Measurements from ENCODE around the gene DCN.

The DCN gene

GRCh38 chr12:91178139-91178561 is 4.5 kb downstream of the DCN start:
- H3K4me3 ChIP-seq (ENCODE audit: low read length): no peak overlapping the region
- no peak for TF ChIP-seq ZNF274 (IDR thresholded peaks at IDR 0.05; ENCODE audit: low read depth, low read length)

DNA sequence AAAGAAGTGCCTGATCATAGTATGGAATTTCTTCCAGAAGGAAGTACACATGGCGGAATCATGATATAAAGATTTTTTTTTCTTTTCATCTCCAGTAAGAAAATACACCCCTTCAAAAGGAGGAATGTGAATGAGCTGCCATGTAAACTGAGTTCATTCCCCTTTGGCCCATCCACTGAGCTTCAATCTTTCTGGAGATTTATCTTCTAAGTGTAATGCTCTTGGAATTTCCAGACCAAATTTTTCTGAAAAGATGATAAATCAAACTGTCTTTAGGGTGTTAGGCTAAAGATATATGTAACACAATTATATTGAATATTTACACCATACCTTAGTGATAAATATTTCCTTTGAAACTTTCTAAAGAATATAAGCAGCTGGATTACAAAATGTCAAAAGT is 5.2 kb downstream of the DCN start:
- TF ChIP-seq ZNF274 (IDR thresholded peaks at IDR 0.05; ENCODE audit: low read depth, low read length): no peak
- no peak overlapping the region for H3K4me3 ChIP-seq (ENCODE audit: low read length)

DNA sequence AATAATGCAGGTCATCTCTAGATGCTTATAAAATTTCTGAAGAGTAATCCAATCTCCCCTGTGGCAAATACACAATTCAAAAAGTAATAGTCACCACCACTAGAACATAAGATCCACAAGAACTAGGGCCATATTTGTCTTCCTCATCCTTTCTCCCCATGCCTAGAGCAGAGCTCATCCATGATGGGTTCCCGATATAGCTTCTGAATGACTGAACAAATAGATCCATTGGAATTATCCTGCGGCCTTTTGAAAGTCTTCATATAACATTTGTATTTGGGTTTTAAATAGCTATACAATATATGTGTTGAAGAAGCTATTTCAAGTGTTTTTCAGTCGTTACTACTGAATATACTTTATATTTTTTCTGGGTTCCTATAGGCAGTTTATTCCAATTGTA is 5.7 kb downstream of the DCN start:
- TF ChIP-seq ZNF274 (IDR thresholded peaks at IDR 0.05; ENCODE audit: low read depth, low read length): no peak
- H3K4me3 ChIP-seq (ENCODE audit: low read length): no peak overlapping the region

DNA sequence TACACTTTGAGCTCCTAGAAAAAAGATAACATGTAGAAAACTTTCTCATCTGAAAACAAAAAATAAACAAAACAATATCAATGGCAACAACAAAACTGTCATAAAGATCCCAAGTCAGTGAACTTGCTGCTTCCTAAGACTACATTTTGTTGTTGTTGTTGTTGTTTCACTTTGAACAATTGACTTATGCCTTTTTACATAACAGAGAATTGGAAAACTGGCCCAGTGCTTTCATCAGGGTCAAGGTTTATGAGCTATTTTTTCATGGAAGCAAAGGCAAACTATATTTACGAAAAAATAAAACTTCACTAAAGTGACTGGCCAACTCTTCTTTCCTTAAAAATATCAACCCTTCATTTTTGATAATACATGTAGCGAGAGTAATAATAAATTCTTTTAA is 6.3 kb downstream of the DCN start:
- no peak overlapping the region for H3K4me3 ChIP-seq (ENCODE audit: low read length)

GRCh38 chr12:91173124-91173523 is 9.5 kb downstream of the DCN start:
- no peak overlapping the region for H3K4me3 ChIP-seq (ENCODE audit: low read length)
- no peak for TF ChIP-seq ZNF274 (IDR thresholded peaks at IDR 0.05; ENCODE audit: low read depth, low read length)

More for the DNA sequence above, 6.3 kb downstream of the DCN start:
- no peak for TF ChIP-seq ZNF274 (IDR thresholded peaks at IDR 0.05; ENCODE audit: low read depth, low read length)

- no peak overlapping the region for H3K4me3 ChIP-seq (ENCODE audit: low read length)
- no peak for TF ChIP-seq ZNF274 (IDR thresholded peaks at IDR 0.05; ENCODE audit: low read depth, low read length)
Measured at GRCh38 chr12:91172096-91172495, 10.5 kb downstream of the DCN start.

DNA sequence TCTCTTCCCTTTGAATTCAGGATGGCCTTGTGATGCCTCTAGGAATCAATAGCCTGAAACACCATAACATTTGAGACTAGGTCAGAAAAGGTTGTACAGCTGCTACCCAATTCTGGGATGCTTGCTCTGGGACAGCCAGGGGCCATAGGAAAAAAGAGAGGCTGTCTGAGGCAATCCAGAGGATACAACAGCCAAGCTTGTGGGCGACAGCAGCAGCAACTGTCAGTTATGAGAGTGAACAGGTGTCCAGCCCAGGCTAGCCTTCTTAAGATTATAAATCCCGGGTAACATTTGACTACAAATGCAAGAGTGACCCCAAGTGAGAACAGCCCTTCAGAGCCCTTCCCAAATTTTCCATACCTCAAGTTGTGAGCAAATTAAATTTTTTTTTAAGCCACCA is 11.1 kb downstream of the DCN start:
- no peak overlapping the region for H3K4me3 ChIP-seq (ENCODE audit: low read length)
- no peak for TF ChIP-seq ZNF274 (IDR thresholded peaks at IDR 0.05; ENCODE audit: low read depth, low read length)

DNA sequence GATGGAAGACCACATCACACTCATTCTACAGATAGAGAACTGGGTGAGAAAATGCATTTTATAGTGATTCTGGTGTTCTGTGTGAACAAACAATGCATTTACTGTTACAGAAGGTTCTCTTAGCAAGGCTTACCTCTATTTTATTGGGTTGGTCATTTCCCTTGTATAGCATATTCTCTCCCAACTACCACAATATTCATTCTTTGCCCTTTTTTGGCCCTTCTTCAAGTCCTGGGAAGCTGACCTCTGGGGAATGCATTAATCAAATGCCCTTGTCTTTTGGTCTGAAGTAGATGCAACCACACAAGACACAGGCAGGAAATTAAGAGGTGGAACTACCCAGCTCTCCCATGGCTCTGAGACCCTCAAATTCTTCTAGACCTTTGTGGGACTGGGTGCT is 19.5 kb downstream of the DCN start:
- TF ChIP-seq ZNF274 (IDR thresholded peaks at IDR 0.05; ENCODE audit: low read depth, low read length): no peak
- H3K4me3 ChIP-seq (ENCODE audit: low read length): no peak overlapping the region

DNA sequence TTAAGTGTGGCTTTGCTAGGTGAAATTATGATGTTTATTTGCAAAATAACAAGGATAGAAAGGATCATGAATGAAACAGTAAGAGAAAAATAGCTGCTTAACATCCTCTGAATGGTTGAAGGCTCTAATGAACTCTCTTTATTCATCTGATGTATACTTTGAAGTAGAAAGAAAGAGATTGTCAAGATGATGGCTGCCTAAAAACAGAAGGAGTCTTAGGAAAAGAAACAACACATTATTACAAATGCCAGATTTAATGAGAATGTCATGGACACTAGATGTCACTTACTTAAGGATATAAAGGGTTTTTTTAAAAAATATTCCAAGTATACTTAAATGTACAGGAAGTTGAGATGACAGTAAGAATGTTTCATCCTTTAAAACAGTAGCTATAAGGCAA is 21.6 kb downstream of the DCN start:
- TF ChIP-seq ZNF274 (IDR thresholded peaks at IDR 0.05; ENCODE audit: low read depth, low read length): no peak
- no peak overlapping the region for H3K4me3 ChIP-seq (ENCODE audit: low read length)

DNA sequence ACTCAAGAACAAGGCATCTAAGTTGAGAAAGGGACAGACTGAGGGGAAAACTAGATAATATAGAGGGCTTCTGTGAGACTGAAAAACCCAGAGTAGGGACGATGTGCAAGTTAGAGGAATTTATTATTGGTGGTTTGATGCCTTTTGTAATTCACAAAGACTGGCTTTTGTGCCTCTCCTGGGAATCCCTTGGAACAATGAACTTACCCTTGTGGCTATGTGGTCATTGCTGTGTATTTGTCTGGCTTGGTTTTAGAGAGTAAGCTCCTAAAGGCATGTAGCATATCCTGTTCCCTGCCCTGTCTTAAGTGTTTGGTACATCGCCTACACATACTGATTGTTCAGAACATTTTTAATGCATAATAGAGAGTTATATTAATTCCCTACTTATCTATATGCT is 26.6 kb downstream of the DCN start:
- H3K4me3 ChIP-seq (ENCODE audit: low read length): no peak overlapping the region
- TF ChIP-seq ZNF274 (IDR thresholded peaks at IDR 0.05; ENCODE audit: low read depth, low read length): no peak

- no peak for TF ChIP-seq ZNF274 (IDR thresholded peaks at IDR 0.05; ENCODE audit: low read depth, low read length)
- H3K4me3 ChIP-seq (ENCODE audit: low read length): no peak overlapping the region
Measured at GRCh38 chr12:91154131-91154530, 28.5 kb downstream of the DCN start.

DNA sequence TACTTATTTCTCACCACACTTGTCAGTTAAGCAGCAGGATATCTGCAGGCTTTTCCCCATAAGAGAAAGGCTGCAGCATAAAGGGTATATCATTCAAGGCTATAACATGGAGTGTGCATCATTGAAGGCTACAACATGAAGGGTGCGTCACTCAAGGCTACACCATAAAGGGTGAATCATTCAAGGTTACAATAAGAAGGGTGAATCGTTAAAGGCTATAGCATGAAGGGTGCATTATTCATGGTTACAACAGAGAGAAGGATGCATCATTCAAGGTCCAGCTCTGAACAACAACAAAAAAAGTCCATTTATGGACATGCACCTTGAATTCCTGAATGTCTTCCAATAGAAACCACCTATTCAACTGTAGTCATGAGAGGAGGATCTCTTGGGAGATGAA is 38.6 kb downstream of the DCN start:
- no peak for TF ChIP-seq ZNF274 (IDR thresholded peaks at IDR 0.05; ENCODE audit: low read depth, low read length)
- no peak overlapping the region for H3K4me3 ChIP-seq (ENCODE audit: low read length)

GRCh38 chr12:91143206-91143605 is 39.4 kb downstream of the DCN start:
- TF ChIP-seq ZNF274 (IDR thresholded peaks at IDR 0.05; ENCODE audit: low read depth, low read length): no peak
- H3K4me3 ChIP-seq (ENCODE audit: low read length): no peak overlapping the region

- no peak for TF ChIP-seq ZNF274 (IDR thresholded peaks at IDR 0.05; ENCODE audit: low read depth, low read length)
- H3K4me3 ChIP-seq (ENCODE audit: low read length): no peak overlapping the region
Measured at GRCh38 chr12:91142221-91142631, 40.4 kb downstream of the DCN start.

- TF ChIP-seq ZNF274 (IDR thresholded peaks at IDR 0.05; ENCODE audit: low read depth, low read length): no peak
- H3K4me3 ChIP-seq (ENCODE audit: low read length): no peak overlapping the region
Measured at GRCh38 chr12:91140026-91140931, 42.3 kb downstream of the DCN start.

DNA sequence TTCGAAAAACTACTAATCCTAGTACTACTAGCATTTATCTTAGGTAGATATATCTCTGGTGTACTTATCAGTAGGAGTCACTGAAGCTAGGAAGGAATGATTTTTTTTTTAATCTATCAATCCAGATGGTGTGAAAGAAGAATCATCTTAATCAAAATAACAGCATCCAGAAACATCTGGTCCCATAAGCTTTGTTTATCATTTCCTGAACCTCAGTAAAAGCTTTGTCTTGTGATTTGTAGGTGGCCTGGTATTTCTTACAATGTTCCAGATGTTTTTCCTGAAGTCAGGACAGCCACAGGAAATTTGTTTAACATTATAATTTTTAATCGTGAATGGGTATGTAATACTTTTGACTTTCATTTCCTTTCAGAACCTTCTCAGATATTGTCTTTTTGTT is 43.3 kb downstream of the DCN start:
- H3K4me3 ChIP-seq (ENCODE audit: low read length): no peak overlapping the region
- TF ChIP-seq ZNF274 (IDR thresholded peaks at IDR 0.05; ENCODE audit: low read depth, low read length): no peak
